ENCODE results near the gene ZC2HC1B. TPM values are rescaled to one million over a fixed set of nuclear protein-coding genes. Genes with fewer than 3 reads are reported as not detected.

The ZC2HC1B gene
- total RNA-seq, 1 experiment from 2014 or later: not detected

GRCh38 chr6:143967706-143968376 lies 103.6 kb downstream of the ZC2HC1B start:
- H3K79me2 ChIP-seq (ENCODE audit: insufficient read depth, low read length): no peaks in the 10 kb centered on the region
- H3K23me2 ChIP-seq (ENCODE audit: insufficient read length, low read depth, low read length, poor library complexity, severe bottlenecking): no peaks in the 10 kb centered on the region
- no peak overlapping the region for H4K91ac ChIP-seq (ENCODE audit: insufficient read length, low read depth, low read length)
- no peak overlapping the region for H3K27ac Mint-ChIP-seq
- H4K20me1 ChIP-seq (ENCODE audit: control insufficient read depth, insufficient read depth, insufficient read length): no peaks in the 10 kb centered on the region
- H3K4me2 ChIP-seq (ENCODE audit: insufficient read depth, insufficient read length, low read length): no peak overlapping the region
- H4K8ac ChIP-seq (replicated peaks; ENCODE audit: insufficient read length, low read depth, low read length): no peak overlapping the region
- H3K18ac ChIP-seq (ENCODE audit: insufficient read length, low read depth, low read length): no peak overlapping the region
- no peak overlapping the region for H4K5ac ChIP-seq (ENCODE audit: insufficient read length, low read depth, low read length)
- H3K4me1 ChIP-seq (ENCODE audit: insufficient read depth, low read length): peaks cover 5% of the 10 kb centered on the region; the same call in 1 of the 2 replicates
- H3K14ac ChIP-seq (ENCODE audit: insufficient read depth, low read length): no peak overlapping the region
- no peak overlapping the region for H3K9ac ChIP-seq (ENCODE audit: extremely low read depth, insufficient read length, low read length)
- H3K56ac ChIP-seq (ENCODE audit: insufficient read length, low read depth, low read length): no peak overlapping the region
- H3K36me3 Mint-ChIP-seq (ENCODE audit: insufficient read depth in 1 of 3, low read depth in 3 of 3): no peaks in the 10 kb centered on the region
- no peaks in the 10 kb centered on the region for H3K79me1 ChIP-seq (ENCODE audit: insufficient read depth, low read depth, low read length, poor library complexity, severe bottlenecking)
- no CpG with 5 or more reads among the region's 5 CpGs for WGBS (ENCODE audit: extremely low coverage, insufficient read length, low lambda C conversion rate)
- H3K9me3 ChIP-seq (ENCODE audit: control insufficient read depth, low read depth, low read length): no peaks in the 10 kb centered on the region
- no peak overlapping the region for H2BK12ac ChIP-seq (ENCODE audit: insufficient read length, low read depth, low read length)
- H3K27me3 Mint-ChIP-seq (ENCODE audit: low read depth): no peaks in the 10 kb centered on the region; the same call in 1 of the 2 replicates
- H3K4me3 Mint-ChIP-seq: no peak overlapping the region
- DNase-seq: no peak
- H3K4me1 Mint-ChIP-seq: peaks cover 55 to 58% of the 10 kb centered on the region in 2 experiments
- H2AK5ac ChIP-seq (ENCODE audit: insufficient read length, low read length): no peak overlapping the region
- no peak overlapping the region for H3T11ph ChIP-seq (ENCODE audit: low read length)
- no peak overlapping the region for H3K4ac ChIP-seq (ENCODE audit: low read depth, low read length)
- TF ChIP-seq CTCF (conservative IDR thresholded peaks at IDR 0.05): no peak
- H2BK20ac ChIP-seq (ENCODE audit: low read depth, low read length, poor library complexity, severe bottlenecking): no peak overlapping the region
- no peak overlapping the region for H3K23ac ChIP-seq (ENCODE audit: insufficient read length, low read depth, low read length)
- H2BK5ac ChIP-seq (ENCODE audit: insufficient read length, low read length): no peak overlapping the region
- no peak overlapping the region for H2AFZ ChIP-seq (ENCODE audit: low read length)
- peaks cover 0 to 7% of the 10 kb centered on the region in 2 experiments; a peak in 2 of 5 replicates for H3K9me3 Mint-ChIP-seq
- no peak overlapping the region for H3K27ac ChIP-seq (ENCODE audit: insufficient read length, low read depth, low read length)
- no peak overlapping the region for H2BK120ac ChIP-seq (ENCODE audit: low read depth, low read length, poor library complexity, severe bottlenecking)
- H2BK15ac ChIP-seq (ENCODE audit: low read depth, low read length): no peak overlapping the region
- peaks cover 83% of the 10 kb centered on the region for H3K27me3 ChIP-seq (ENCODE audit: insufficient read depth, low read length)
